ENCODE measurements around the gene REPS2.

REPS2 gene

DNA sequence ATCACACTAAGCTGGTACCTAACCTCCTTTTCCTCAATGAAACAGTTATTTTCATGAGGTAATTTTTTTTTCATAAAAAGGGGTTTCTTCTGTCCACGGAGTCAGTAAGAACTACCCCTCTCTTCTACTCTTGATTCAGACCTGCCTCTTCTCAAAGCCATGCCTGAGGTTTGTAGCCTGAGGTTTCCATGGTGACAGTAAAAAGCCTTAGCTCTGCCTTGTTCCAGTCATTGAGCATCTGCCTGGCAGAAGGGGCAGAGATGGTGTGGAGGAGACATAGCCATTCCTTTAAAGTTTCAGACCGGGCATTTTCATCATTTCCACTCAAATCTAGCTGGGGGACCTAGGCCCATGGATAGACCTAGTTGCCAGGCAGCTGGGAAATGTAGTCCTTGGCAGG lies 135.5 kb downstream of the REPS2 start:
- DNase-seq (ENCODE audit: low read depth in 2 of 2): no peak

DNA sequence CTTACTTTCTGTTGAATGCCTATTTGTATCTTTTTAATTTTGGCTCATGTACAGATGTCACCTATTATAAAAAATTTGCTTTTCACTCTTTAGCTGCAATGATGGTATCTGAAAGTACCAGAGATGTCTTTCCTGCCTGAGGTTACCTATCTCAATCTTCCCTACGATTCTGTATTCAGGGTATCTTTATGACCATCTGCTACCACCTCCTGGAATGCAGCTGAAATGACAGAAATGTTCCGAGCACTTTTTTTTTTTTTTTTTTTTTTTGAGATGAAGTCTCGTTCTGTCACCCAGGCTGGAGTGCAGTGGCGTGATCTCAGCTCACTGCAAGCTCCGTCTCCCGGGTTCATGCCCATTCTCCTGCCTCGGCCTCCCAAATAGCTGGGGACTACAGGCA lies 136.4 kb downstream of the REPS2 start:
- DNase-seq (ENCODE audit: low read depth in 2 of 2): no peak

DNA sequence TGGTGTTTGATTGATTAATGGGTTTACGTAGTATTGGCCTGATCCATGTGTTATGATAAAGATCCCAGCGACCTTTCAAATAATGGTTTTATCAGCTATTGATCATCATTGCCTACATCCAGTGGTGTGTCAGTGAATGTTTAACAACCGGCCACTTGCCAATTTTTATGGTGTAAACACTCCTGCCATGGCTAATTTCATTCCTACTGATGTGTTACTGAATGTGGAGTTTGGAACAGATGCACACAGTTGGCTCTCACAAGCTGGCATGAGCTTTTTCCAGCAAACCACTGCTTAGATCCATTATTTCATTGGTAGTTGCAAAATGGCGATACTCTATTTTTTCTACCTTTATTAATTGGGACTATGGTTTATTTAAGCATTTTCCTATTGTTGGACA lies 139.9 kb downstream of the REPS2 start:
- no peak for DNase-seq (ENCODE audit: low read depth in 2 of 2)

DNA sequence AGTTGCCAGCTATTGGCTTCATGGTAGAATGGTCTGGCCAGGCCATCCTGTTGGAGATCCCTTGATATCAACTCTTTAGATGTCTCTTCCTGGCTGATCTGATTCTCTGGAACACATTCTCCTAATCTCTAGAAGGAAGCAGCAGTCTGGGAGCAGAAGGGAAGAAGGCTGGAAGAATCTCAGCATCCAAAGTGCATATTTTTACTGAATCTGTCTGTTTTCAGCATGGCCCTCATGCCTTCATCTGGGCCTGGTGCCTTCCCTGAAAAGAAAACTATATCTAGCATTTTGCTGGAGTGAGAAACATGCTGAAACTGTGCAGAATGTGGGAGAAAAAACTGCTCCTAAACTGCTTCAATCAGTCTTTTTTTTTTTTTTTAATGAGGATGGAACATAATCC lies 148.7 kb downstream of the REPS2 start:
- no peak for DNase-seq (ENCODE audit: low read depth in 2 of 2)

DNA sequence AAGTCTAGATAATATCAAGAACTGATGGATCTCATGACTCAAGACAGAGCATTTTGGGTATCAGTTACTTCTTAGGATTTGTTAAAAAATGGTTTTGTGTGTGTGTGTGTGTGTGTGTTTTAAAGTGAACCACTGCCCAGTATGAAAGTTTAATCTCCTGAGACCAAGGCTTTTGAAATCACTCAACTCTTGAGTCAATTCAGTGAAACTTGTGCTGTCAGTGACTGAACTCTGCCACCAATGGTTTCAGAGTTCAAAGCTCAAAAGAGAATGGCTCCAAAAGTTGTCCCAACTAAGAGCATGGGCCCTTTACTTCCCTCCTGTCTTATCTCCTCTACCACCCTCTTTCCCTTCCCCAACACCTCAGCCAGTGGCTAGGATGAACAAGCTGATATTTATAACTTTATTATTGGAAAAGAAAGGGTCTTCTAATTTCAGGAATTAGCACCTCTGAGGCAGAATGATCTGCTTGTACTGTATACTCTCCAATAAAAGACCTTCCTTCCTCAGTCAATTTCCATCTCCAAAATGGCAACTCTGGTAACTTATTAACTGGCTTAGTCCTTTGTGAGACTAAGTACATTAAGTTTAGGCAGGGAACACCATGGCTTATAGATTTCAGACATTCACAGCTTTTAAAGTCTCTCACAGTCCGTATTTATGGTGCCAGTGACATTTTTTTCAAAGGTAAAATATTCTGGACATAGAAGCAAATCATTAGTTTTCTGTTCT lies 152.2 kb downstream of the REPS2 start:
- DNase-seq (ENCODE audit: low read depth in 2 of 2): no peak

DNA sequence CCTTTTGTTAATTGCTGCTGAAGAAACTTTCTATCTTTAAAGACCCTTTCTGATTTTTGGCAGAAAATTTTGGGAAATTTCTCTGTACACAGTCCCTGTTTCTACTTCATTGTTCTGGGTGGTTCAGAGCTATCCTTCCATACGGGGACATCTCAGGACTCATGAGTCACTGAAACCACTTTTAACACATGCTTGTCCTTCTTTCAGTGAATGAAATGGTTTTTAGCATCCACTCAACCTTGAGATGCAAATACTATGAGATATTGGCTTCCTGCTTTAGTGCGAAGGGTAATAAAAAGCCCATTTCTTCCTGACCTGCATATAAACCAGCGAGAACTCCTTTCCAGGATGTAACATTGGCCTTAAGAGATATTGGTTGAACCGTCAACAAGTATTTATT lies 158.0 kb downstream of the REPS2 start:
- no peak for DNase-seq (ENCODE audit: low read depth in 2 of 2)

DNA sequence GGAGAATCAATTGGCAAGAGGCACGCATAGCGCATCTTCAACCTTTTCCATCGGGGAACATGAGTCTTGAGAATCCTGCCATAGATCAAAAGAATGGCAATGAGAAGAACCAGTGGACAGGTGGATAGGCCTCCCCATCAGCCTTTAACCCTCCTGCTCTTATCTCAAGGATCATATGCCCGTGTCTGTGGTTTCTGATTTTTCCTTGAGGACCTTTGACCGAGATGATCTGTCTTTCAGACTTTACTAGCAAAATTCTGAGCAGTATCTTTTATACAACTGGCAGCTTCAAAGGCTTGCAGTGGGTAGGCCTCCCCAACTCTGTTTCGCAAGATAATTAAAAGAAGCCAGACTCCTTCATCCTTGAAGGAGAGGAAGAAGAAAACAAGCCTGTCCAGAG lies 174.4 kb downstream of the REPS2 start:
- no peak for DNase-seq (ENCODE audit: low read depth in 2 of 2)

DNA sequence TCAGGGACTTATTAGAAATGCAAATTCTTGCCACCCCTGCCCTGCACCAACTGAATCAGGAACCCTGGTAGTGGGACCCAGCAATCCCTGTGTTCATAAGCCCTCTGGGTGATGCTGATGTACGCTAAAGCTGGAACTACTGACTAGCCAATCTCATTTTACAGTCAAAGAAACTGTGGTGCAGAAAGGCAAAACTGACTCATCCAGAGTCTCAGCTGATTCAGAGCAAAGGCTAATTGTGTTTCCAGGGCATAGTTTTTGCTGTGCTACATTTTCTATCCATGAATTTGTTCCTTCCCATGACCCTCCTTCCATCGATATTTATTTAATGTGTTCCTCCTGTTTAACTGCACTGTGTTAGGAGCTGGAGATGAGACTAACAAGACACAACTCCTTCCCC lies 207.5 kb downstream of the REPS2 start:
- DNase-seq (ENCODE audit: low read depth in 2 of 2): no peak

DNA sequence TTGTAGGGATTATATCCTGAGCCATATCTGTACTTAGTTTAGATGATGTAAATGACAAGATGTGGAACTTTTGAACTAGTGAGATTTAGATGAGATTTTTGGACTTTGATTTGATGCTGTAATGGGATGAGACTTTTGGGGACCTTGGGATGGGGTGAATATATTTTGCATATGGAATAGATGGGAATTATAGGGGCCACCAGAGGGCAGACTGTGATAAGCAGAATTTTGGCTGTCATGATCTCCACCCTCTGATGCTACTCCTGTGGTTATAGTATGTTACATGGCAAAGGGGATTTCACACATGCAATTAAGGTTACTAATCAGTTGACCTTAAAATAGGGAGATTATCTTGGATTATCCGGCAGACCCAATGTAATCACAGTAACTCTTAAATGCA lies 214.5 kb downstream of the REPS2 start:
- DNase-seq (ENCODE audit: low read depth in 2 of 2): no peak

DNA sequence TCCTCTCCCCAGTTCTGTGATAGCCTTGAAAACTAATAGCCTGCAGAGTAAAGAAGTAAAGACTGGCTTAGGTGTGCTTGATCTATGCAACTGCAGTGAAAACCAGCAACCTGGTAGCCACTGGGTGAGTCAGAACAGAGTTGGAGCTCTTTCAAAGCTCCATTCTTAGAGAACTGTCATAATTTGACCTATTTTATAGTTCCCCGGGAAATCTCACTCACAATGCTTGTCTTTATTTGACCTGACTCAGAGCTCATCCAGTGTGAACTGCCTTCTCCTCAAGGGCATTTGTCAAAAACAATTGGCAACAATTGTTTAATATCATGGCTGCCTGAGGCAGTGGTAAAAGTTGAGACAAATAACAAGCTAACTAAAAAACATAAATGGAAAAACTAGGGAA lies 215.5 kb downstream of the REPS2 start:
- no peak for DNase-seq (ENCODE audit: low read depth in 2 of 2)

DNA sequence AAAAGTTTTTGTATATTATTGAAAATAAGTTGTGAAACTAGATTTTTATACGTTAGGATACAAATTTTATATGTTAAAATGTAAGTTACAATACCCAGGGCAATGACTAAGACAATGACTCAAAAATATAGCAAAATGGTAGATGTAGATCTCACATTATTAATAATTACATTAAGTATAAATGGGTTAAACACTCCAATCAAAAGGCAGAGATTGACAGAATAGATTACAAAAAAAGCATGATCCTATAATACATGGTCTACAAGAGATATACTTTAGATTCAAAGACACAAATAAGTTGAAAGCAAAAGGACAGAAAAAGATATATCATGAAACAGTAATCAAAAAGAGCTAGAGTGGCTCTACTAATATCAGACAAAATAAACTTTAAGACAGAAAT lies 217.6 kb downstream of the REPS2 start:
- DNase-seq (ENCODE audit: low read depth in 2 of 2): no peak

DNA sequence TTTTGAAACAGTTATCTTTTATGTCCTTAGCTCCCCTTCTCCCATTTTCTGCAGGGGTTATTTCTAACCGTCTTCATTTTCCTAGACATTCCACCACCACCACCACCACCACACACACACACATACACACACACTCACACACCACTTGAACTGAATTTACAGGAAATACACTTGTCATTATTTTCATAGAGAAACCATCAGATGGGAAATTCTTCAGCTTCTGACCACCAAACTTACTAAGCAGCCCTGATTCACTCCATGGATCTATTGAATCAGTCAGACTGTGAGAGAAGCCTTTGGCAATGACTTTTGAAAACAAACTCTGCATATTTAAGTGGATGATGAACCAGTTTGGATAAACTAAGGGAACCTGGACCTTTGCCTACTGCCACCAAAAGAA lies 218.5 kb downstream of the REPS2 start:
- DNase-seq (ENCODE audit: low read depth in 2 of 2): no peak

DNA sequence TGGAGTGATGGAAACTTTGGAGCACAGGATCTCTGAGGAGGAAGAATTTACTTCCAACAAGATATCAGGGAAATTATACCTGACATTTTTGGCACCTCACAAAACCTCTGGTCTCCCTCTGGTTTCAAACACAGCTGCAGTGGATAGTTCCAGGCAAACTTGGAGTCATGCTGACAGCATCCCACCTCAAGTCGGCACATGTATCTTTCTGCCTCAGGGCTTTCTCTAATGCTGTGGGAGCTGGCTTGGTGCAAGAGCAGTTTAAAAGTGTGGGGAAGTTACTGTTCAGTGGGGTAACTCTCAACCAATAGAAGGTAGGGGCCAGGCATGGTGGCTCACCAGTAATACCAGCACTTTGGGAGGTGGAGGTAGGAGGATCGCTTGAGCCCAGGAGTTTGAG lies 221.5 kb downstream of the REPS2 start:
- no peak for DNase-seq (ENCODE audit: low read depth in 2 of 2)

DNA sequence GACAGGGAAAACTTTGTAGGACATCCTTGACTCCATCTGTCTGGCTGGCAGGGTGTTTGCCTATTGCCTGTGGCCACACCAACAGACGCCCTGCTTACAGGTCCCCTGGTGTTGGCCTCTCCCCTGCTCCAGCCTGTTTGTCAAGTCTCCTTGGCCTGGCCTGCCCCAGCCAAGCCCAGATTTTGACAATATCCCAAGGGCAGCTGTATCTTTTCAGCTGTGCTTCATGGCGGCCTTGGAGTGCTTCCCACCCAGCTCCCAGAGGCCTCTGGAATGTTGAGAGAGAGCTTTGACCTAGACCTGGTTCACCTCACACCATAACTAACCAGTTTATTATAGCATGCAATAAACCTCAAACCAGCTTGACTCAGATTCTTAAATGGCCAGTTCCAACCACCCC lies 224.5 kb downstream of the REPS2 start:
- DNase-seq (ENCODE audit: low read depth in 2 of 2): no peak

DNA sequence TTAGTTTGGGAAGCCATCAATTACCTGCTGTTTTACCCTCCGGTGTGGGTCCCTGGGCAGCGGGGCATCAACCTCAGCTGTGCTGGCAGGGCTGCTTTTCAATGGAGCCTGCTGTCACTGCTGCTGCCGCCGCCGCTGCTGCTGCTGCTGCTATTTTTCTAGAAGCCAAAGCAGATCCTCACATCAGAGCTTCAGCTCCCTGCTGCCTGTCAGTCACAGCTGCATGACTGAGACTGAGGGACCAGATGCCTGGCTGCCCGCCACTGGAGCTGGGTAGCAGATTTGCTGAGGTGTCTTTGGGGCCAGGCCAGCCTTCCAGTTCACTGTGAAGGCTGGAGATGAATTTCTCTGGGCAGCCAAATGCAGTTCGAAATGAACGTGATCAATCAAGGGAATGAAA lies 228.2 kb downstream of the REPS2 start:
- no peak for DNase-seq (ENCODE audit: low read depth in 2 of 2)

DNA sequence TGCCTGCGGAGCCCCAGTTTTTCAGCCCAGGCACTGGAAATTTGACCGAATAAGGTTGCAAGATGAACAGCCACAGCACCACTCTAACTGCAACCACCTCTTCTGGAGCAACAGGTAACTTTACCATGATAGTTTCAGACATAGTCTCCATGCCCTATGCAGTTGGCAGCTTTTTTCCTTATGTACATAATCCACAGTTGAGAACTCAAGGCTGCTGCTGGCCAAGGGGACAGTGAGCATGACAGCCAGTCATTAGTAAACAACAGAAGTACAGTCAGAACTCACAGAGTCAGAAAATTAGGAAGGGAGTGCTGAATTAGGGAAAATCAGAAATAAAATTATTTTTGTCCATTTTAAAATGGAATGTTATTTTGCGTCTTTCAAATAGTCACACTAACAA lies 235.9 kb downstream of the REPS2 start:
- no peak for DNase-seq (ENCODE audit: low read depth in 2 of 2)

DNA sequence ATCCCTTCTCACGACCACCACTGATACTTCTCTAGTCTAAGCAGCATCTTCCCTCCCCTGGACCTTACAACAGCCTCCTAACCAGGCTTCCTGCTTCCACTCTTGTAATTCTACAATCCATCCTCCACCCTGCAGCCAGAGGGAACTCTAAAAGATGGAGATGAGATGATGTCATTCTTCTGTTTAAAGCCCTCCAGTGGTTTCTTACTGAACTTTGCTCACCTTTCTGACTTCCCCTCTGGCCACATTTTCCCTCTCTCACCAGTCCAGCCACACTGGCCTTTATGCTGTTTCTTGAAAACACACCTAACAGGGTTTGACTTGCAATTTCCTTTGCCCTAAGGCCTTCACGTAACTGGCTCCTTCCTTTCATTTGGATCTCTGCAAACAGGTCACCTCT lies 237.1 kb downstream of the REPS2 start:
- DNase-seq (ENCODE audit: low read depth in 2 of 2): no peak

DNA sequence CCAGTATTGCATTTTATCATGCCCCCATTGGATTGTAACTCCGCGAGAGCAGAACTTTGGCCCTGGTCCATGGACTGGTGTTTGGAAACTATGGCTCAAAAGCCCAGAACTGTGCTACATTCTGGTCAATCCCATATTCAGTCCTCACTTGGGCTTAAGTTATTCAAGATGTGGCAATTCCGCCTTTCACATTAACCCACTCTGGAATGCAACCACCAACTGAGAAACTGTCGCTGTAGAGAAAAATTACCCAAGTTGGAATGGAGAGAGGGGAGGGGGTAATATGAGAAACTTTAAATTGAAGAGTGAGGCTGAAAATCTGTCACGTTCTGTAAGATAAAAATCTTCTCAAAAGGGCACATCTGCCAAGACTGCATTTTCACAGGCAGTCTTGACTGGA lies 239.0 kb downstream of the REPS2 start:
- no peak for DNase-seq (ENCODE audit: low read depth in 2 of 2)

DNA sequence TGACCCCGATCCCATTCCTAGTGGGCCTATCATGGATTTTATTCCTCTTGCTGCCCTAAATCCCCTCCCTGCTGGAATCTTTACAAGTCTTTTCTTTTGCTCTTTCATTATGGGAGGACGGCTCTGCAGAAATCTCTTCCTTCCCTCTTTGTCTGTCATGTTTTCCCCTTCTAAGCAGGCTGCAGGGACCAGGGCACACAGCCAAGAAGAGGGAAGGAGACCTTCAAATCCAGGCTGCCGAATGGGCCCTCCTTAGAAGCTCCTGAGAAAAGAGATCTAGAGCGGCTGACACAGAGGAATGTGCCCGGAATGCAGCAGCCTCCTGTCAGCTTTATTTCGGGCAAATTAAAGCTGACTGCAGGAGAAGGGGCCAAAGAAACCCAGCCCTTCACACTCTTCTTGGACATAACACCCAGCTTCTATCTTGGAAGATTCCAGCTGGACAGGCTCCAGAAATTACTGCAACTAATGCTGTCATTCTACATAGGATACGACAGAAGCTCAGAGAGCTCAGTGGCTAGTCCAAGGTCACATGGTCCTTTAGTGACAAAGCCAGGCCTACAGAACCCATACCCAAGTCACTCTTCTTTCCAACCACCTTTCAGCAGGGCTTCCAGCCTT lies 240.8 kb downstream of the REPS2 start:
- no peak for DNase-seq (ENCODE audit: low read depth in 2 of 2)

DNA sequence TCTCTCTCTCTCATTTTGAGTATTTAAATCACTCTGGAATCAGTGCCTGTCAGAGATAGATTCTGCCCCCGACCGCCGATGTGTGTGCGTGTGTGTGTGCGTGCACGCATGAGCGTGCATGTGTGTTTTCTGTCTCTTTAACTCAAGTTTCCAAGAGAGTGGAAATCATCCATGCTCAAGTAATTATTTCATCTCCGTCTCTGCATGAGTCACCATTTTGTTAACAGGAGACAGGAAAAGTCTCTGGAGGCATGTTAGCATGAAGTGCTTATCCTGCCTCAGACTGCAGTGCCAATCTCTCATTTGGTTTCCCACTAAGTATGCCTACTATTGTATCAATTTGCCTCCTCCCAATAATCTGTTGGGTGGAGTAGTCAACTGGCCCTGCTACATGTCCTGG lies 245.6 kb downstream of the REPS2 start:
- DNase-seq (ENCODE audit: low read depth in 2 of 2): no peak
